Measurements from ENCODE around the gene PATJ.
"Not testable (repeated sequence)": the region's sequence is repeated elsewhere in the genome, so short reads cannot be mapped to it uniquely, and the experiment has no call there.

The PATJ gene

GRCh38 chr1:61825393-61825792 lies 83.1 kb downstream of the PATJ start:
- DNase-seq, result no peak

- no peak for DNase-seq
Measured at GRCh38 chr1:61828805-61829204, 86.5 kb downstream of the PATJ start.

- no peak for DNase-seq
Measured at GRCh38 chr1:61836649-61837048, 94.4 kb downstream of the PATJ start.

GRCh38 chr1:61837607-61838006 lies 95.3 kb downstream of the PATJ start:
- DNase-seq, result not testable (repeated sequence)

- DNase-seq, result no peak
Measured at GRCh38 chr1:61839679-61840078, 97.4 kb downstream of the PATJ start.

- DNase-seq, result no peak
Measured at GRCh38 chr1:61842036-61842435, 99.8 kb downstream of the PATJ start.

- DNase-seq, result peak in 1 of 58 donors; percentile 1
Measured at GRCh38 chr1:61842863-61843514, 100.7 kb downstream of the PATJ start.

GRCh38 chr1:61844006-61844405 lies 101.7 kb downstream of the PATJ start:
- DNase-seq, result no peak

- DNase-seq, result not testable (repeated sequence)
Measured at GRCh38 chr1:61844664-61845063, 102.4 kb downstream of the PATJ start.

GRCh38 chr1:61851235-61851634 lies 109.0 kb downstream of the PATJ start:
- DNase-seq, result no peak

- DNase-seq, result peak in 3 of 58 donors; percentile 7 to 67 (median 52)
Measured at GRCh38 chr1:61851849-61852669, 109.8 kb downstream of the PATJ start.

- peak in 15 of 58 donors; percentile 2 to 39 (median 8) for DNase-seq
Measured at GRCh38 chr1:61852670-61853015, 110.4 kb downstream of the PATJ start.

- no peak for DNase-seq
Measured at GRCh38 chr1:61853583-61853982, 111.3 kb downstream of the PATJ start.

- no peak for DNase-seq
Measured at GRCh38 chr1:61864489-61864888, 122.2 kb downstream of the PATJ start.

- DNase-seq, result no peak
Measured at GRCh38 chr1:61865646-61866220, 123.5 kb downstream of the PATJ start.

GRCh38 chr1:61869691-61870109 lies 127.4 kb downstream of the PATJ start:
- no peak for DNase-seq

- no peak for DNase-seq
Measured at GRCh38 chr1:61872206-61872605, 129.9 kb downstream of the PATJ start.

GRCh38 chr1:61873581-61873980 lies 131.3 kb downstream of the PATJ start:
- DNase-seq, result no peak

GRCh38 chr1:61873994-61874393 lies 131.7 kb downstream of the PATJ start:
- no peak for DNase-seq

GRCh38 chr1:61875198-61875597 lies 132.9 kb downstream of the PATJ start:
- DNase-seq, result no peak

GRCh38 chr1:61879887-61880474 lies 137.7 kb downstream of the PATJ start:
- peak in 1 of 58 donors; percentile 14 for DNase-seq
